Skeletal muscle tissue (tissue), 4 donors: Measurements from ENCODE around the gene RFC2. TPM values are rescaled to one million over a fixed set of nuclear protein-coding genes. Genes with fewer than 3 reads are reported as not detected.
"Not testable (repeated sequence)": the region's sequence is repeated elsewhere in the genome, so short reads cannot be mapped to it uniquely, and the experiment has no call there.

ENCODE experiments used
- H3K27ac ChIP-seq: one replicate; pipeline ENCODE4 v1.7.0; 2013; ENCODE audit warnings: mild to moderate bottlenecking, low read depth, low read length, inconsistent platforms
- H3K27me3 ChIP-seq, 3 donors: one replicate each; pipeline ENCODE4 v1.7.0; 2013; ENCODE audit warnings: low read length in 3 of 3; ENCODE audit not compliant: control insufficient read depth in 3 of 3, insufficient read depth in 3 of 3
- H3K36me3 ChIP-seq, 3 donors: one replicate each; pipeline ENCODE4 v1.7.0; 2013; ENCODE audit warnings: low read length in 3 of 3; ENCODE audit not compliant: control insufficient read depth in 3 of 3, insufficient read depth in 3 of 3
- H3K4me1 ChIP-seq, 3 donors: one replicate each; pipeline ENCODE4 v1.7.0; 2013; ENCODE audit warnings: low read length in 3 of 3, mild to moderate bottlenecking in 3 of 3; ENCODE audit not compliant: control insufficient read depth in 3 of 3, insufficient read depth in 3 of 3
- H3K4me3 ChIP-seq, 3 donors: one replicate each; pipeline ENCODE4 v1.7.0; 2013; ENCODE audit warnings: low read length in 3 of 3
- H3K9ac ChIP-seq, 3 donors: one replicate each; pipeline ENCODE4 v1.7.0; 2013; ENCODE audit warnings: low read length in 3 of 3, mild to moderate bottlenecking in 3 of 3, moderate library complexity in 2 of 3, low read depth in 1 of 3
- H3K9me3 ChIP-seq, 3 donors: one replicate each; pipeline ENCODE4 v1.7.0; 2013; ENCODE audit warnings: low read length in 3 of 3; ENCODE audit not compliant: control insufficient read depth in 3 of 3
- total RNA-seq: library from RNA; depleted of rRNA; stranded (reverse); fragments of >200 nt; gene quantifications from one replicate; pipeline ENCODE4 v1.2.3, GENCODE V29; 2014
- donor health status: Osteomylitis.

The RFC2 gene
- total RNA-seq, 1 donor from 2014 or later: 21.4 TPM

DNA sequence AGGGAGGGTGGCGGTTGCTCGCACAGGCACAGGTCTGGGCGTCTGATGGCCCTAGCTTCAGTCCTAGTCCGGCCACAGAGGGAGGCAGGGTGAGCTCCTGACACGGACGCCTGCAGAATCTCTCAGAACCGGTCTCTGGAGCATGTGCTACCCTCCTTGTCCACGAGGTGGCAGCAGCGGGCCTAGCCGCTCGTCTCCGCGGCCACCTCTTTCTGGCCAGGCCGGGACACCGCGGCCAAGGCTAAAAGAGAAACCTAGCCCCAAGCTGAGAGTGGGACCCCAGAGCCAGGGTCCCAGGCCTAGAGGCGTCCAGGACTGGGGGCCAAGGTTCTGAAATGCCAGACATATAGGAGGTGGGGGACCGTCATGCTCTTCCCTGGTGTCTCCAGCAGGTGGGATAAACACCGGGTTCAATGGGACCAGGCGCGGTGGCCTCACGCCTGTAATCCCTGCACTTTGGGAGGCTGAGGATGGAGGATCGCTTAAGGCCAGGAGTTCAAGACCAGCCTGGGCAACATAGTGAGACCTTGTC is 47.5 kb downstream of the RFC2 start:
- Histone ChIP-seq H3K4me1 (peaks cover 3 to 5% (median 5%) of the 10 kb centered on the region in 3 donors), H3K4me3 (peak overlapping the region; percentile 56 to 66 (median 63)), H3K9ac (peak overlapping the region; percentile 57 to 65 (median 60)), H3K9me3 (no peaks in the 10 kb centered on the region), H3K27ac (no peak overlapping the region), H3K36me3 (no peaks in the 10 kb centered on the region), H3K27me3 (no peaks in the 10 kb centered on the region)

DNA sequence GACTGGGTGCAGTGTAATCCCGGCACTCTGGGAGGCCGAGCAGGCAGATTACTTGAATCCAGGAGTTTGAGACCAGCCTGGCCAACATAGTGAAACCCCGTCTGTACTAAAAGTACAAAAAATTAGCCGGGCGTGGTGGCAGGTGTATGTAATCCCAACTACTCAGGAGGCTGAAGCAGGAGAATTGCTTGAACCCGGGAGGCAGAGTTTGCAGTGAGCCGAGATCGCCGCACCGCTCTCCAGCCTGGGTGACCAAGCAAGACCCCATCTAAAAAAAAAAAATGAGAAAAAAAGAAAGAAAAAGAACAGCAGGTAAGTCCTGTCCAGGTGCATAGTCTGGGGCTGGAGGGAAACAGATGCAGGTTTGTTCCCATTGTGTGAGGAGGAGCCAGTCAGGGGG is 48.1 kb downstream of the RFC2 start:
- H3K9me3 ChIP-seq, H3K4me1 ChIP-seq, H3K36me3 ChIP-seq, H3K27me3 ChIP-seq, H3K9ac ChIP-seq, H3K27ac ChIP-seq, H3K4me3 ChIP-seq: not testable (repeated sequence)

GRCh38 chr7:74203956-74204618 is 50.1 kb downstream of the RFC2 start:
- no peak overlapping the region for H3K9ac ChIP-seq

DNA sequence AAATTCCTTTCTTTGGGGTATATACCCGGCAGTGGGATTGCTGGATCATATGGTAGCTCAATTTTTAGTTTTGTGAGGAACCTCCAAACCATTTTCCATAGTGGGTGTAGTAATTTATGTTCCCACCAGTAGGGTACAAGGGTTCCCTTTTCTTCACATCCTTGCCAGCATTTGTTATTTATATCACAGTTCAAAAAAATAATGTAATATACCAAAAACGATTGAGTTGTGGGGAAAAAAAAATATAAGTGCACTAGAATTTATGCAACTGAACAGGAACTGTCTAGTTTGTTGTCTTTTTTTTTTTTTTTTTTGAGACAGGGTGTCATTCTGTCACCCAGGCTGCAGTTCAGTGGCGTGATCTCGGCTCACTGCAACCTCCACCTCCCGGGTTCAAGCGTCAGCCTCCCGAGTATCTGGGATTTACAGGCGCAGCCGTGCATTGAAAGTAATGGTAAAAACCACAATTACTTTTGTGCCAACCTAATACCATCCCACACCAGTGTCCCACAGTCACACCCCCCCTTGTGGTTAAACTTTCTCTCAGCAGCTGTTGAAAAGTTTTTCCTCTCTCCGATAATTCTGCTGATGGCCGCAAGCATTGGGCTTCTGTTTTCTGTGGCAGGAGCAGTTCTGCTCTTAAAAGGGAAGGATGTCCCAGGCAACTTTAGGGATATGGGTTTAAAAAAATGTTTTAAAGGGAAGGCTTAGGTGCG is 51.2 kb downstream of the RFC2 start:
- H3K27me3 ChIP-seq: no peaks in the 10 kb centered on the region
- H3K4me1 ChIP-seq: peaks cover 3 to 5% (median 5%) of the 10 kb centered on the region in 3 donors
- H3K36me3 ChIP-seq: no peaks in the 10 kb centered on the region
- no peak overlapping the region for H3K27ac ChIP-seq
- H3K9ac ChIP-seq: no peak overlapping the region
- H3K9me3 ChIP-seq: no peaks in the 10 kb centered on the region
- H3K4me3 ChIP-seq: no peak overlapping the region

More at GRCh38 chr7:74203956-74204618, 50.1 kb downstream of the RFC2 start:
- Histone ChIP-seq H3K9me3 (no peaks in the 10 kb centered on the region), H3K27me3 (no peaks in the 10 kb centered on the region), H3K4me3 (no peak overlapping the region), H3K36me3 (no peaks in the 10 kb centered on the region), H3K4me1 (peaks cover 3 to 5% (median 5%) of the 10 kb centered on the region in 3 donors), H3K27ac (no peak overlapping the region)

GRCh38 chr7:74199551-74200355 is 54.4 kb downstream of the RFC2 start:
- no peak overlapping the region for H3K4me3 ChIP-seq
- no peak overlapping the region for H3K27ac ChIP-seq
- no peaks in the 10 kb centered on the region for H3K9me3 ChIP-seq
- H3K27me3 ChIP-seq: no peaks in the 10 kb centered on the region
- H3K36me3 ChIP-seq: peaks cover 14 to 16% (median 14%) of the 10 kb centered on the region in 3 donors
- H3K4me1 ChIP-seq: no peaks in the 10 kb centered on the region
- H3K9ac ChIP-seq: no peak overlapping the region

GRCh38 chr7:74197449-74198124 is 56.6 kb downstream of the RFC2 start:
- Histone ChIP-seq H3K4me3 (no peak overlapping the region), H3K36me3 (peaks cover 35 to 36% (median 35%) of the 10 kb centered on the region in 3 donors), H3K4me1 (no peaks in the 10 kb centered on the region), H3K9me3 (no peaks in the 10 kb centered on the region), H3K27me3 (no peaks in the 10 kb centered on the region), H3K9ac (no peak overlapping the region), H3K27ac (no peak overlapping the region)

- not testable (repeated sequence) for H3K4me3 ChIP-seq, H3K27ac ChIP-seq, H3K9ac ChIP-seq, H3K4me1 ChIP-seq, H3K9me3 ChIP-seq, H3K27me3 ChIP-seq
- H3K36me3 ChIP-seq: peaks cover 38 to 47% (median 45%) of the 10 kb centered on the region in 3 donors
These were observed 58.1 kb downstream of the RFC2 start for GRCh38 chr7:74195968-74196654.

GRCh38 chr7:74195139-74195860 is 58.9 kb downstream of the RFC2 start:
- H3K27ac ChIP-seq, H3K27me3 ChIP-seq, H3K9me3 ChIP-seq, H3K4me1 ChIP-seq, H3K9ac ChIP-seq, H3K4me3 ChIP-seq: not testable (repeated sequence)
- peaks cover 46 to 55% (median 54%) of the 10 kb centered on the region in 3 donors for H3K36me3 ChIP-seq

DNA sequence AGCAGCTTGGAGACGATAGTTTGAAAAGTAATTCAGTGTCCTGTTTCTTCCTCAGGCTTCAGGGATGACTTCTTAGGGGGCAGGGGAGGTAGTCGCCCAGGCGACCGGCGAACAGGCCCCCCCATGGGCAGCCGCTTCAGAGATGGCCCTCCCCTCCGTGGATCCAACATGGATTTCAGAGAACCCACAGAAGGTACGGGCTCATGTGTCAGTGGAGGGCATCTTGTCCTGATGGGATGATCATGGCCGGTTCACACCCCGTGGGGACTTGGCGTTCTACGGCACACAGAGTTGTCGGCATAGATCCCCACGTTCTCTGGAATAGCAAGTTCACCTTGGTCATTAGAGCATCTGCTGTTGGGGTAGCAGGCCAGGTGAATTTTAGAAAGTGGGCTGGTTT is 59.5 kb downstream of the RFC2 start:
- H3K27me3 ChIP-seq: no peaks in the 10 kb centered on the region
- peaks cover 52 to 61% (median 60%) of the 10 kb centered on the region in 3 donors for H3K36me3 ChIP-seq
- H3K27ac ChIP-seq: no peak overlapping the region
- no peak overlapping the region for H3K9ac ChIP-seq
- no peaks in the 10 kb centered on the region for H3K4me1 ChIP-seq
- H3K4me3 ChIP-seq: no peak overlapping the region
- H3K9me3 ChIP-seq: no peaks in the 10 kb centered on the region
